ENCODE data around the gene LMO1. TPM values are rescaled to one million over a fixed set of nuclear protein-coding genes. Genes with fewer than 3 reads are reported as not detected.

Gene LMO1
- total RNA-seq, 1 experiment from 2014 or later = 0.27 TPM

GRCh38 chr11:8252946-8253345 is 10.7 kb downstream of the LMO1 start (continued):
- TF ChIP-seq RAD21 (IDR thresholded peaks at IDR 0.05; ENCODE audit: low read depth) (no peak), SP1 (IDR thresholded peaks at IDR 0.05; ENCODE audit: low read depth) (no peak), ZFX (IDR thresholded peaks at IDR 0.05) (no peak), FOSL1 (IDR thresholded peaks at IDR 0.05; ENCODE audit: low read depth) (no peak), JUND (IDR thresholded peaks at IDR 0.05) (no peak), EGR1 (IDR thresholded peaks at IDR 0.05; ENCODE audit: low read depth) (no peak), MAX (IDR thresholded peaks at IDR 0.05) (no peak)
- TF ChIP-seq, protein P1, sequence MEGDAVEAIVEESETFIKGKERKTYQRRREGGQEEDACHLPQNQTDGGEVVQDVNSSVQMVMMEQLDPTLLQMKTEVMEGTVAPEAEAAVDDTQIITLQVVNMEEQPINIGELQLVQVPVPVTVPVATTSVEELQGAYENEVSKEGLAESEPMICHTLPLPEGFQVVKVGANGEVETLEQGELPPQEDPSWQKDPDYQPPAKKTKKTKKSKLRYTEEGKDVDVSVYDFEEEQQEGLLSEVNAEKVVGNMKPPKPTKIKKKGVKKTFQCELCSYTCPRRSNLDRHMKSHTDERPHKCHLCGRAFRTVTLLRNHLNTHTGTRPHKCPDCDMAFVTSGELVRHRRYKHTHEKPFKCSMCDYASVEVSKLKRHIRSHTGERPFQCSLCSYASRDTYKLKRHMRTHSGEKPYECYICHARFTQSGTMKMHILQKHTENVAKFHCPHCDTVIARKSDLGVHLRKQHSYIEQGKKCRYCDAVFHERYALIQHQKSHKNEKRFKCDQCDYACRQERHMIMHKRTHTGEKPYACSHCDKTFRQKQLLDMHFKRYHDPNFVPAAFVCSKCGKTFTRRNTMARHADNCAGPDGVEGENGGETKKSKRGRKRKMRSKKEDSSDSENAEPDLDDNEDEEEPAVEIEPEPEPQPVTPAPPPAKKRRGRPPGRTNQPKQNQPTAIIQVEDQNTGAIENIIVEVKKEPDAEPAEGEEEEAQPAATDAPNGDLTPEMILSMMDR (IDR thresholded peaks at IDR 0.05 in 2 of 3, conservative IDR thresholded peaks at IDR 0.05 in 1 of 3; ENCODE audit: borderline replicate concordance in 1 of 3, insufficient read depth in 1 of 3, low read depth in 2 of 3, low read length in 2 of 3) = no peak

GRCh38 chr11:8252388-8252787 is 11.3 kb downstream of the LMO1 start:
- ATAC-seq = no peak
- H3K4me2 ChIP-seq (ENCODE audit: low read length) = peak overlapping the region; percentile 20
- H3K4me1 ChIP-seq (ENCODE audit: control insufficient read depth in 1 of 2, insufficient read depth in 2 of 2, low read length in 2 of 2) = peaks cover 0 to 16% of the 10 kb centered on the region in 2 experiments; a peak in 2 of 4 replicates
- no peak overlapping the region for H3K4me3 ChIP-seq (replicated peaks in 1 of 2; ENCODE audit: low read depth in 1 of 2, low read length in 2 of 2)
- intact Hi-C loops (cut with micrococcal nuclease) = no loop called here
- ChIA-PET POLR2A (no interaction called here), RAD21 (ENCODE audit: low non-redundant PET in 1 of 2, low total read pairs in 2 of 2, uncharacterized antibody in 2 of 2, unreplicated experiment in 2 of 2) (no interaction called here), CTCF (interaction anchor here (1.4 to 1.6 kb wide), 2 partner anchors 11 to 18 kb away, joined by 4 to 9 read pairs; partner anchors contain the start of gene LMO1)
- DNase-seq (ENCODE audit: low read depth, low spot score) = no peak
- no TSS peak for BruUV-seq (replicated peaks)
- no peak overlapping the region for H3K27ac ChIP-seq (ENCODE audit: low read depth, low read length)
- no peaks in the 10 kb centered on the region for H3K9me3 ChIP-seq (ENCODE audit: control insufficient read depth in 1 of 2, insufficient read depth in 1 of 2, low read depth in 1 of 2, low read length in 2 of 2)
- no peak overlapping the region for H2AFZ ChIP-seq (ENCODE audit: low read depth, low read length, poor library complexity, severe bottlenecking)
- TF ChIP-seq, protein P1 (IDR thresholded peaks at IDR 0.05 in 2 of 3, conservative IDR thresholded peaks at IDR 0.05 in 1 of 3; ENCODE audit: borderline replicate concordance in 1 of 3, insufficient read depth in 1 of 3, low read depth in 2 of 3, low read length in 2 of 3) = no peak
- TF ChIP-seq EZH2phosphoT487 (IDR thresholded peaks at IDR 0.05; ENCODE audit: borderline replicate concordance) (no peak), RAD21 (IDR thresholded peaks at IDR 0.05; ENCODE audit: low read depth) (no peak), EZH2 (IDR thresholded peaks at IDR 0.05) (no peak), EGR1 (IDR thresholded peaks at IDR 0.05; ENCODE audit: low read depth) (no peak), YY1 (IDR thresholded peaks at IDR 0.05; ENCODE audit: extremely low read depth, insufficient replicate concordance, low read depth, low read length) (no peak), ZBTB33 (IDR thresholded peaks at IDR 0.05; ENCODE audit: extremely low read depth, insufficient replicate concordance, low read length) (no peak), REST (IDR thresholded peaks at IDR 0.05; ENCODE audit: low read depth) (no peak)
- no peaks in the 10 kb centered on the region for H3K36me3 ChIP-seq (ENCODE audit: control insufficient read depth in 1 of 2, insufficient read depth in 2 of 2, low read length in 2 of 2)
- no peaks in the 10 kb centered on the region for H4K20me1 ChIP-seq (ENCODE audit: insufficient read depth)
- H3K9me2 ChIP-seq (ENCODE audit: insufficient read depth) = no peaks in the 10 kb centered on the region
- no peak overlapping the region for H3K9ac ChIP-seq (ENCODE audit: low read length)
- no peaks in the 10 kb centered on the region for H3K79me2 ChIP-seq (ENCODE audit: insufficient read depth, low read length)
- H3K27me3 ChIP-seq (ENCODE audit: insufficient read depth, low read length) = no peaks in the 10 kb centered on the region

Measured in HCT116 (cell line).